HepG2 (cell line): Measurements from ENCODE around the gene GSPT2. TPM values are rescaled to one million over a fixed set of nuclear protein-coding genes. Genes with fewer than 3 reads are reported as not detected.
"Not testable (repeated sequence)": the region's sequence is repeated elsewhere in the genome, so short reads cannot be mapped to it uniquely, and the experiment has no call there.

ENCODE experiments used
- ATAC-seq: fragments of 200-7000 bp; cut with Tn5 transposase; 3 replicates; pipeline ENCODE4 v1.9.1; 2020; ENCODE audit warnings: mild to moderate bottlenecking, moderate library complexity
- BruUV-seq: library from RNA; stranded (reverse); fragments of 400-500 nt; replicated peaks from 2 replicates; lab custom pipeline; 2021; lab: Mats Ljungman, UMichigan
- CTCF ChIA-PET: fragments of 300-600 bp; formaldehyde crosslinking; extraction: SDS; loops from one replicate; lab custom pipeline; 2021; ENCODE audit warnings: low total read pairs, inconsistent platforms, low intra/inter-chr PET ratio; lab: Yijun Ruan, JAX
- POLR2A ChIA-PET: fragments of 350-600 bp; sonication (Branson Sonifier 250); formaldehyde crosslinking; loops from one replicate; lab custom pipeline; 2020; ENCODE audit warnings: antibody characterized with exemption, inconsistent platforms; lab: Yijun Ruan, JAX
- DNase-seq: peaks from one replicate; pipeline ENCODE4 v3.0.0-alpha.2; 2015; ENCODE audit warnings: low spot score
- FAIRE-seq: peaks from 3 replicates; lab custom pipeline; 2011; peaks lifted over from hg19 to GRCh38; lab: Jason Lieb, UNC
- H2AFZ ChIP-seq: one replicate; pipeline ENCODE4 v1.6.1; 2011; ENCODE audit warnings: low read length, inconsistent platforms
- H3K27ac ChIP-seq: fragments of 300-600 bp; 3 replicates; pipeline ENCODE4 v1.8.0; 2011; ENCODE audit warnings: mixed run types, mild to moderate bottlenecking, mixed read lengths, low read length, inconsistent platforms; ENCODE audit not compliant: insufficient read depth; ENCODE audit errors: extremely low read length
- H3K27me3 ChIP-seq, 2 experiments: fragments of 200-600 bp in 1 of 2; 2 replicates in 1 of 2; 3 replicates in 1 of 2; pipeline versions ENCODE4 v1.6.0 to v1.8.0; 2011; ENCODE audit warnings: low read length in 2 of 2, mild to moderate bottlenecking in 2 of 2, moderate library complexity in 2 of 2, inconsistent platforms in 1 of 2; ENCODE audit not compliant: insufficient read depth in 2 of 2, control insufficient read depth in 1 of 2
- H3K36me3 ChIP-seq, 2 experiments: fragments of 200-600 bp in 1 of 2; replicated peaks in 1 of 2; 2 replicates in 1 of 2; 3 replicates in 1 of 2; pipeline versions ENCODE4 v1.5.1 to v1.8.0; 2011; ENCODE audit warnings: low read length in 2 of 2, inconsistent platforms in 1 of 2; ENCODE audit not compliant: insufficient read depth in 2 of 2, control insufficient read depth in 1 of 2
- H3K4me1 ChIP-seq: 2 replicates; pipeline ENCODE4 v1.5.1; 2012; ENCODE audit warnings: low read length, inconsistent platforms; ENCODE audit not compliant: insufficient read depth
- H3K4me2 ChIP-seq: 2 replicates; pipeline ENCODE4 v1.6.0; 2011; ENCODE audit warnings: low read depth, low read length, inconsistent platforms
- H3K4me3 ChIP-seq, 3 experiments: fragments of 200-600 bp in 1 of 3; sonication (generic), shearing (Covaris generic) in 1 of 3; replicated peaks in 1 of 3; 2 replicates each; pipeline ENCODE4 v1.5.1; 2011 to 2016; ENCODE audit warnings: low read length in 3 of 3, inconsistent platforms in 2 of 3, low read depth in 2 of 3, mild to moderate bottlenecking in 2 of 3, control low read depth in 1 of 3, mixed read lengths in 1 of 3; ENCODE audit not compliant: insufficient read depth in 1 of 3
- H3K79me2 ChIP-seq: one replicate; pipeline ENCODE4 v1.6.1; 2011; ENCODE audit warnings: low read length, inconsistent platforms; ENCODE audit not compliant: insufficient read depth
- H3K9ac ChIP-seq: 2 replicates; pipeline ENCODE4 v1.6.0; 2011; ENCODE audit warnings: mild to moderate bottlenecking, low read depth, low read length, inconsistent platforms; ENCODE audit not compliant: insufficient read depth
- H3K9me3 ChIP-seq: 2 replicates; pipeline ENCODE4 v1.5.1; 2012; ENCODE audit warnings: mild to moderate bottlenecking, low read length
- H4K20me1 ChIP-seq: 2 replicates; pipeline ENCODE4 v1.6.0; 2011; ENCODE audit warnings: inconsistent platforms, mild to moderate bottlenecking, low read length, moderate library complexity; ENCODE audit not compliant: insufficient read depth
- BHLHE40 ChIP-seq: IDR thresholded peaks from 2 replicates; pipeline ENCODE4 v1.6.1; 2011; ENCODE audit warnings: low read length, improper control_type of control experiment
- FOXA3 ChIP-seq: IDR thresholded peaks from 2 replicates; pipeline ENCODE4 v1.6.1; 2016; ENCODE audit warnings: missing genetic modification reagents, missing compliant biosample characterization
- FOXK1 ChIP-seq: sonication (generic); formaldehyde crosslinking; IDR thresholded peaks from 2 replicates; pipeline ENCODE4 v1.4.0; 2020; ENCODE audit warnings: low read depth, missing genetic modification reagents, borderline replicate concordance
- FOXO1 ChIP-seq: sonication (generic); formaldehyde crosslinking; IDR thresholded peaks from 2 replicates; pipeline ENCODE4 v1.4.0; 2020; ENCODE audit warnings: missing genetic modification reagents
- IKZF1 ChIP-seq: fragments of 450-650 bp; IDR thresholded peaks from 2 replicates; pipeline ENCODE4 v1.7.1; 2016
- NFKBIZ ChIP-seq: IDR thresholded peaks from 2 replicates; pipeline ENCODE4 v1.6.1; 2018; ENCODE audit warnings: missing genetic modification reagents, missing compliant biosample characterization
- NRL ChIP-seq: sonication (generic); formaldehyde crosslinking; IDR thresholded peaks from 2 replicates; pipeline ENCODE4 v1.5.0; 2020; ENCODE audit warnings: missing genetic modification reagents, mild to moderate bottlenecking, moderate library complexity, borderline replicate concordance
- PAWR ChIP-seq: sonication (generic); formaldehyde crosslinking; IDR thresholded peaks from 2 replicates; pipeline ENCODE4 v1.4.0; 2020; ENCODE audit warnings: missing genetic modification reagents, mild to moderate bottlenecking, borderline replicate concordance
- POGZ ChIP-seq: sonication (generic); formaldehyde crosslinking; IDR thresholded peaks from 2 replicates; pipeline ENCODE4 v1.4.0; 2020; ENCODE audit warnings: mild to moderate bottlenecking, missing genetic modification reagents
- RBM22 ChIP-seq: fragments of 200-400 bp; formaldehyde crosslinking; optimal IDR thresholded peaks from 2 replicates; pipeline ENCODE3; 2017; ENCODE audit warnings: mild to moderate bottlenecking, low read length, moderate library complexity
- ZMAT3 ChIP-seq: sonication (generic); formaldehyde crosslinking; conservative IDR thresholded peaks from 2 replicates; pipeline ENCODE4 v1.7.0; 2021; ENCODE audit warnings: missing genetic modification reagents
- ZNF205 ChIP-seq: IDR thresholded peaks from 2 replicates; pipeline ENCODE4 v1.6.1; 2018; ENCODE audit warnings: missing biosample characterization, missing genetic modification reagents
- ZNF761 ChIP-seq: sonication (generic); formaldehyde crosslinking; conservative IDR thresholded peaks from 2 replicates; pipeline ENCODE4 v1.4.0; 2020; ENCODE audit warnings: mild to moderate bottlenecking, missing genetic modification reagents
- WGBS: methylation state at CpG from one replicate; pipeline ENCODE4 v1.1.6; 2017; ENCODE audit warnings: low lambda C conversion rate; 5-methylcytosine and 5-hydroxymethylcytosine counted together
- in situ Hi-C: cut with HindIII; loops from 2 replicates; pipeline ENCODE4 v1.10.0; 2017; ENCODE audit warnings: low pct_unique_long_range_greater_than_20kb; ENCODE audit not compliant: extremely low pct_ligation_motif_present
- intact Hi-C: fragments of 100-400 bp; cut with micrococcal nuclease; formaldehyde crosslinking; loops from one replicate; pipeline ENCODE4 v1.10.0; 2022; ENCODE audit not compliant: unreplicated experiment
- polyA plus RNA-seq, 8 experiments: library from polyadenylated mRNA; depleted of rRNA in 3 of 8; stranded (reverse) in 7 of 8; unstranded in 1 of 8; fragments of >200 nt; fragmentation: Illumina TruSeq in 4 of 8; extraction: Trizol in 4 of 8; gene quantifications; 2 replicates each; pipeline versions ENCODE4 v1.2.1 to v1.2.3, GENCODE V29; 2011 to 2016; ENCODE audit warnings: low read depth in 4 of 8, missing spikeins in 1 of 8, mixed read lengths in 1 of 8; ENCODE audit not compliant: insufficient read depth in 1 of 8
- total RNA-seq, 5 experiments: library from RNA; depleted of rRNA; stranded (reverse); fragments of >200 nt; fragmentation: Illumina TruSeq; extraction: Trizol; gene quantifications; 2 replicates each; pipeline ENCODE4 v1.2.3, GENCODE V29; 2016; ENCODE audit warnings: low read depth in 1 of 5
- TF ChIP-seq, protein P1 (sequence below): sonication (generic); formaldehyde crosslinking; IDR thresholded peaks from 2 replicates; pipeline ENCODE4 v1.4.0; 2020; ENCODE audit warnings: missing genetic modification reagents
- TF ChIP-seq, protein P2 (sequence below), 2 experiments: fragments of 450-650 bp in 1 of 2; sonication (generic) in 1 of 2; formaldehyde crosslinking; IDR thresholded peaks; 2 replicates each; pipeline versions ENCODE4 v1.5.0 to v1.8.0; 2020 to 2022; ENCODE audit warnings: mild to moderate bottlenecking in 1 of 2, missing genetic modification reagents in 1 of 2

GSPT2 gene
- total and polyA plus RNA-seq, 2 of the 13 experiments (the other 11 are each of a cell fraction or from before 2014, with no cell fraction given) = not detected

DNA sequence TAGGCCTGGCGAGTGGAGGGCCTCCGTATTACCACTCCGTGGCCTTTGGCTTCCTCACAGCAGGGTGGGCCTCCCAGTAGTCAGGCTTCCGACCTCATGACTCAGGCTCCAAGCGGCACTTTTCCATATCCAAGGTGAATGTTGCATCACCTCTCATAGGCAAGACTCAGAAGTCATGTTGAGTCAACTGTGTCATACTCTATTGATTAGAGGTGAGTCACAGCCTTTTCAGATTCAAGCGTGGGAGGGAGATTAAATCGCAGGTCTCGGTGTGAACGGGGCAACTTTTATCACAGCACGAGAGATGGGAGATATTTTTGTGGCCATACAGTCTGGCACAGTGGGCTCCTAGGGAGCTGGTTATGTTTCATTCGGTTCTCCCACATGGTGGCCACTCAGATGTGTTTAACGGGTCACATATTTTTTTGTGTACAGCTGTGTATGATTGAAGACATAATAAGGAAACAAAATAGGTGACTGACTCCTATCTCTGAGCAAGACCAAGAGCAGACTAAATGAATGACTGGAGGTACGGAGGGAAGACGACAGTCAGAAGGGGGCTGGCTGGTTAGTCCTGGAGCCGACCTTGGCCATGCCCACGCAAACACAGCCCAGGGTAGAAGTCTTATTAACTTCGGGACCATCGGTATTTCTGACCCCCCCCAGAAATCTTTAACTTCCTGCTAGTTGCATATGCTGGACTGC is 30.1 kb upstream of the GSPT2 start:
- in situ Hi-C loops, H3K4me2 ChIP-seq, POLR2A ChIA-PET, BruUV-seq, H3K9me3 ChIP-seq, H4K20me1 ChIP-seq, H3K9ac ChIP-seq, intact Hi-C loops, H3K27ac ChIP-seq, H3K4me3 ChIP-seq, H3K36me3 ChIP-seq, FAIRE-seq, H3K27me3 ChIP-seq, H3K4me1 ChIP-seq, CTCF ChIA-PET, H2AFZ ChIP-seq, H3K79me2 ChIP-seq, DNase-seq: not testable (repeated sequence)
- ATAC-seq = peak; percentile 46; the same call in 1 of the 3 replicates
- no CpG with 5 or more reads among the region's 18 CpGs for WGBS

DNA sequence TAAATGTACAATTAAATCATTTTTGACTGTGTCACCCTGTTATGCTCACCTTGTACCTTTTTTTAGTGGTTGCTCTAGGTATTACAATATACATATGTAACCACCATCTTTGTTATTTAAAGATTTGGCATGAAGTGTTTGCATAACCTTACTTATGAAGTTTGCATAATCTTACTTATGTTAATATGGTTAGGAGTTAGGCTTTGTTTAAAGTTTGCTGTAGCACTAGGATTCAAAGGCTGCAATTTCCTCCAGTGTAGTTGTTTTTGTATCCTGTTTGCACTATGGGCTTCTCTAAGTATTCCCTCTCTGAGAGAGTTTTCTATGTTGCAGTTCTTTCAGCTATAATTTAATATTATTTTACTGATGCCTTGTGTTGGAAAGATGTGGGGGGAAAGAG is 15.0 kb upstream of the GSPT2 start:
- ChIA-PET POLR2A (no interaction called here), CTCF (no interaction called here)
- H3K9me3 ChIP-seq = no peaks in the 10 kb centered on the region
- no peaks in the 10 kb centered on the region for H3K79me2 ChIP-seq
- in situ Hi-C loops = no loop called here
- H3K36me3 ChIP-seq = no peaks in the 10 kb centered on the region
- H4K20me1 ChIP-seq = no peaks in the 10 kb centered on the region
- H3K4me2 ChIP-seq = no peak overlapping the region
- H2AFZ ChIP-seq = no peak overlapping the region
- FAIRE-seq = peak; percentile 32
- TF ChIP-seq ZNF205 (CRISPR knock-in tag) (no peak), NFKBIZ (CRISPR knock-in tag) (no peak), FOXA3 (CRISPR knock-in tag) (no peak), ZMAT3 (CRISPR knock-in tag) (no peak), FOXK1 (CRISPR knock-in tag) (no peak), POGZ (CRISPR knock-in tag) (no peak), FOXO1 (CRISPR knock-in tag) (no peak), ZNF761 (CRISPR knock-in tag) (no peak), NRL (no peak), BHLHE40 (no peak), RBM22 (no peak), IKZF1 (no peak), PAWR (CRISPR knock-in tag) (no peak)
- TF ChIP-seq, protein P1, sequence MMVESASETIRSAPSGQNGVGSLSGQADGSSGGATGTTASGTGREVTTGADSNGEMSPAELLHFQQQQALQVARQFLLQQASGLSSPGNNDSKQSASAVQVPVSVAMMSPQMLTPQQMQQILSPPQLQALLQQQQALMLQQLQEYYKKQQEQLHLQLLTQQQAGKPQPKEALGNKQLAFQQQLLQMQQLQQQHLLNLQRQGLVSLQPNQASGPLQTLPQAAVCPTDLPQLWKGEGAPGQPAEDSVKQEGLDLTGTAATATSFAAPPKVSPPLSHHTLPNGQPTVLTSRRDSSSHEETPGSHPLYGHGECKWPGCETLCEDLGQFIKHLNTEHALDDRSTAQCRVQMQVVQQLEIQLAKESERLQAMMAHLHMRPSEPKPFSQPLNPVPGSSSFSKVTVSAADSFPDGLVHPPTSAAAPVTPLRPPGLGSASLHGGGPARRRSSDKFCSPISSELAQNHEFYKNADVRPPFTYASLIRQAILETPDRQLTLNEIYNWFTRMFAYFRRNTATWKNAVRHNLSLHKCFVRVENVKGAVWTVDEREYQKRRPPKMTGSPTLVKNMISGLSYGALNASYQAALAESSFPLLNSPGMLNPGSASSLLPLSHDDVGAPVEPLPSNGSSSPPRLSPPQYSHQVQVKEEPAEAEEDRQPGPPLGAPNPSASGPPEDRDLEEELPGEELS (CRISPR knock-in tag) = no peak
- TF ChIP-seq, protein P2, sequence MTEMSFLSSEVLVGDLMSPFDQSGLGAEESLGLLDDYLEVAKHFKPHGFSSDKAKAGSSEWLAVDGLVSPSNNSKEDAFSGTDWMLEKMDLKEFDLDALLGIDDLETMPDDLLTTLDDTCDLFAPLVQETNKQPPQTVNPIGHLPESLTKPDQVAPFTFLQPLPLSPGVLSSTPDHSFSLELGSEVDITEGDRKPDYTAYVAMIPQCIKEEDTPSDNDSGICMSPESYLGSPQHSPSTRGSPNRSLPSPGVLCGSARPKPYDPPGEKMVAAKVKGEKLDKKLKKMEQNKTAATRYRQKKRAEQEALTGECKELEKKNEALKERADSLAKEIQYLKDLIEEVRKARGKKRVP (CRISPR knock-in tag; IDR thresholded peaks at IDR 0.05) = no peak
- TF ChIP-seq, all 625 proteins: peak for 0
- intact Hi-C loops = no loop called here
- ATAC-seq = no peak
- no peak for DNase-seq
- no peak overlapping the region for H3K27ac ChIP-seq
- no peaks in the 10 kb centered on the region for H3K4me1 ChIP-seq
- H3K9ac ChIP-seq = no peak overlapping the region
- H3K27me3 ChIP-seq = no peaks in the 10 kb centered on the region
- no peak overlapping the region for H3K4me3 ChIP-seq
- BruUV-seq = no TSS peak
